HFFc6 (cell line): ENCODE measurements around the gene NLRP14. TPM values are rescaled to one million over a fixed set of nuclear protein-coding genes. Genes with fewer than 3 reads are reported as not detected.

ENCODE experiments used
- DNase-seq: peaks from one replicate; pipeline ENCODE4 v3.0.0-alpha.2; 2018
- H3K27ac Mint-ChIP-seq: 2 replicates; pipeline ENCODE4 v1.8.0; 2020; ENCODE audit warnings: mild to moderate bottlenecking, mixed read lengths
- H3K27me3 Mint-ChIP-seq: 2 replicates; pipeline ENCODE4 v1.8.0; 2021; ENCODE audit warnings: mild to moderate bottlenecking, moderate library complexity, mixed read lengths; ENCODE audit not compliant: insufficient read depth
- H3K36me3 Mint-ChIP-seq: 2 replicates; pipeline ENCODE4 v1.8.0; 2021; ENCODE audit warnings: low read depth, mixed read lengths
- H3K4me1 Mint-ChIP-seq: 2 replicates; pipeline ENCODE4 v1.8.0; 2020; ENCODE audit warnings: low read depth, mixed read lengths
- H3K4me3 Mint-ChIP-seq: 2 replicates; pipeline ENCODE4 v1.8.0; 2020; ENCODE audit warnings: mild to moderate bottlenecking, moderate library complexity, mixed read lengths
- H3K9me3 Mint-ChIP-seq: 2 replicates; pipeline ENCODE4 v1.8.0; 2020; ENCODE audit warnings: mild to moderate bottlenecking, mixed read lengths
- CTCF ChIP-seq: fragments of 200-600 bp; sonication (generic); IDR thresholded peaks from 2 replicates; pipeline ENCODE4 v1.5.0; 2021; ENCODE audit warnings: antibody characterized with exemption, mild to moderate bottlenecking
- total RNA-seq, 6 experiments: library from RNA; stranded (reverse); fragmentation: NEBNext Ultra II Directional; extraction: Animal tissue kit (Norgen Biotek cat#: 25700); gene quantifications; 2 replicates in 1 of 6; 3 replicates in 5 of 6; pipeline ENCODE4 v1.2.3, GENCODE V29; 2021

Gene NLRP14
- total RNA-seq, 6 experiments from 2014 or later: 0.06 TPM; not detected in 5

DNA sequence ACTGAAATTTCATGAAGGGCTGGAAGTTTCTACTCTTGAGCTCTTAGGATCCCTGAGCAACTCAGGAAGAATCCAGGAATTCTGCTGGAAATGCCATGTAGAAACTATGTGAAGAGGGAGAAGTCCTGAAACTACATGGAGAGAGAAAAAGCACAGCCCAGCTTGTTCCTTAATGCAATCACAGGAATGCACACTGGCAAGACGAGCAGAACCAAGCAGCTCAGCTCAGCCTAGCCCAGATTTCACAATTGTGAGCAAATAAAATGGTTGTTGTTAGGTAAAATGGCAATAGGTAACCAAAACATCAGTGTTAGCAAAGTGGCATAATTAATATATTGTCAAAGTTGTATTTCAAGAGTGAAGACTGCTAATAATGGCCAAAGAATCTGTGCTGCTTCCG lies 28.3 kb upstream of the NLRP14 start:
- Mint-ChIP-seq H3K27ac (peak overlapping the region; percentile 87), H3K36me3 (no peaks in the 10 kb centered on the region), H3K27me3 (no peaks in the 10 kb centered on the region), H3K4me3 (peak overlapping the region; percentile 72), H3K4me1 (peaks cover 48% of the 10 kb centered on the region), H3K9me3 (no peaks in the 10 kb centered on the region; the same call in 1 of the 2 replicates)
- peak; percentile 28 for DNase-seq
- TF ChIP-seq CTCF: no peak

DNA sequence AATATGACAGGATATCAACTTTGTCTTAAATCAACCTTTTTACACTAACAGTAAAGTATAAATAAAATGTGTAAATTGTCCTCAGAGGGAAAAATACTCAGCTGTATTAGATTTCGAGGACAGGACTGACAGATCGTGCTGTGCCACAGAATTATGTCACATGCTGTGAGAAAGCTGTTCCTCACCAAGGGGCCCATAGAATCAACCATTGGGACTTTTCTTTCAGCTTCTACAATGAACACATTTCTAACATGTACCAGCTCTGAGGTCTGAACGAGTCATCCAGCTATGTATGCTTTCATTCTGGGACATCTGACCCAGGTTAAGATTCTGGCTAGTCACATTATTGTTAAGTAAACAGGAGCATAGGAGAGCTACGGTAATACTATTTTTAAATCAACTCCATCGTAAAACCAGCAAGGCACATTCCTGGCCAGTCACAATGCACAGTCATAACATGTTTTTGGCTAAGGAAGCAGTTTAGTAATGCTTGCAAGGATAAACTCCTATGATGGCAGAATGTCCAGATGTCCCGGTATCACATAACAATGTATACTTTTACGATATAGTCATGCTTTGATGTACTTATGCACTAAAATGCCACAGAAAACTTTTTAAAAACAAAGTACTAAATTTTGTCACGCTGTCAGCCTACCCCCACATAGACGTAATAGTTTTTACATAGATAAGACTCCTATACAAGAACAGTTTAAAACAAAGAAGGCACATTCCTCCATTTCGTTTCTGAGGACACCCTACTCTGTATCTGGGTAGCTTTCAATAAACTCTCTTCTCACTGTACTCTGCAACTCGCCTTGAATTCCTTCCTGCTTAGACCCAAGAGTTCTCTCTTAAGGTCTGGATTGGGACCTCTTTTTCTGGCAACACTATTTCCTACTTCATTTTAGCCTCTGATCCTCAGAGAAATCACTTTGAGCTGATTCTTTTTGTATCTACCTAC lies 27.5 kb upstream of the NLRP14 start:
- Mint-ChIP-seq H3K9me3 (no peaks in the 10 kb centered on the region; the same call in 1 of the 2 replicates), H3K4me3 (peak overlapping the region; percentile 72), H3K4me1 (peaks cover 41% of the 10 kb centered on the region), H3K27me3 (no peaks in the 10 kb centered on the region), H3K27ac (peak overlapping the region; percentile 87), H3K36me3 (no peaks in the 10 kb centered on the region)
- TF ChIP-seq CTCF: no peak
- peak; percentile 97 for DNase-seq

DNA sequence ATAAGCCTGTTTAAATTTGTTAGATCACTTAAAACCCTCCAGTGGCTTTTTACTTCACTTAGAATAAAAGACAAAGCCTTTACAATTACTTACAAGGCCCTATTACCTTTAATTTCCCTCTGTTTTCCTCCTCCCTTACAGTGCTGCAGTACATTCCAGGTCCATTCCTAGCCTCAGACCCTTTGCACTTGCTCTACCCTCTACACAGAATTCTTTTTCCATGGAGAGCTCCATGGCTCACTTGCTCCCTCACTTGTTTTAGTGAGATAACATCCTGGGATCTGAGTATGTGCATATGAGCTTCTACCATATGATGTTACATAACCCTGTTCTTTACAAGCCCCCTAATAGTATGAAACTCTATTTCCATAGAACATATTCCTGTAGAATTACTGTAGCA lies 24.6 kb upstream of the NLRP14 start:
- no peaks in the 10 kb centered on the region for H3K27me3 Mint-ChIP-seq
- H3K27ac Mint-ChIP-seq: no peak overlapping the region
- H3K4me3 Mint-ChIP-seq: no peak overlapping the region
- peaks cover 31% of the 10 kb centered on the region for H3K4me1 Mint-ChIP-seq
- no peak for TF ChIP-seq CTCF
- DNase-seq: no peak
- H3K9me3 Mint-ChIP-seq: no peaks in the 10 kb centered on the region; the same call in 1 of the 2 replicates
- H3K36me3 Mint-ChIP-seq: peaks cover 6% of the 10 kb centered on the region; the same call in 1 of the 2 replicates

DNA sequence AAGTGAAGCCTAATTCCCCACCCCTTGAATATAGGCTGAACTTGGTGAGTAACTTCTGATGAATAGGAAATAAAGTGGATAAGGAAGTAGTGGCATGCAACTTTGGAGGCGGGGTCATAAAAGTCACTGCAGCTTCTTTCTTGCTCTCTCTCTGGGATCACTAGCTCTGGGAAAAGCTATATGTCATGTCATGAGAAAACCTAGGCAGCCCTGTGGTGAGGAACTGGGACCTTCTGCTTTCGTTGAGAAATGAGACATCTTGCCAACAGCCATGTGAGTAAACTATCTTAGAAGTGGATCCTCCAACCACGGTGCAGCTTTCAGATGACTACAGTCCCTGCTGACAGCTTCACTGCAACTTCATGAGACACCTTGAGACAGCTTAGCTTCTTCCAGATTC lies 15.8 kb upstream of the NLRP14 start:
- Mint-ChIP-seq H3K27me3 (no peaks in the 10 kb centered on the region), H3K36me3 (peaks cover 8% of the 10 kb centered on the region; the same call in 1 of the 2 replicates), H3K27ac (peak overlapping the region; percentile 86), H3K4me3 (peak overlapping the region; percentile 87), H3K4me1 (peaks cover 16% of the 10 kb centered on the region), H3K9me3 (no peaks in the 10 kb centered on the region)
- peak; percentile 85 for DNase-seq
- TF ChIP-seq CTCF: no peak

DNA sequence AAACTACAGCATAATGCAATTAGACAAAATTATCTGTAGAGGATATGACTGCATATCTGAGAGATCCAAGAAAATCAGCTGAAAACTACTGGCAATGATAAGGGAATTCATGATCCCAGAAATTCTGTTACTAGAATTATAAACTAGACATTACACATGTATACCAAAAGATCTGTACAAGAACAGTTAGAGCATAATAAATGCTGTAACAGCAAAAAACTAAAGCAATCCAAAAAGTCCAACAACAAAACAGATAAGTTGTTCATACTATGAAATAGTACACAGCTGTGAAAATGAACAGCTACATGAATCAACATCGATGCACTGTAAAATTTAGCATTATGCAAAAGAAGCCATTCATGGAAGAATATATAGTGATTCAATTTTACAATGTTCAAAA lies 6.2 kb upstream of the NLRP14 start:
- no peak for TF ChIP-seq CTCF
- no peaks in the 10 kb centered on the region for H3K36me3 Mint-ChIP-seq
- H3K9me3 Mint-ChIP-seq: no peaks in the 10 kb centered on the region
- no peak for DNase-seq
- no peak overlapping the region for H3K27ac Mint-ChIP-seq
- no peak overlapping the region for H3K4me3 Mint-ChIP-seq
- peaks cover 4% of the 10 kb centered on the region; the same call in 1 of the 2 replicates for H3K4me1 Mint-ChIP-seq
- no peaks in the 10 kb centered on the region for H3K27me3 Mint-ChIP-seq
